HUES6 (cell line): ENCODE data around the gene RUNX1.

Experiments
- H3K27ac ChIP-seq: 2 replicates; pipeline ENCODE4 v1.7.0; 2013; ENCODE audit warnings: low read depth, mild to moderate bottlenecking, low read length, inconsistent platforms
- H3K27me3 ChIP-seq: 2 replicates; pipeline ENCODE4 v1.6.1; 2013; ENCODE audit warnings: low read length; ENCODE audit not compliant: control insufficient read depth, insufficient read depth
- H3K36me3 ChIP-seq: 2 replicates; pipeline ENCODE4 v1.6.1; 2013; ENCODE audit warnings: low read length; ENCODE audit not compliant: control insufficient read depth, insufficient read depth
- H3K4me1 ChIP-seq: 2 replicates; pipeline ENCODE4 v1.6.1; 2013; ENCODE audit warnings: low read length; ENCODE audit not compliant: control insufficient read depth, insufficient read depth
- H3K4me3 ChIP-seq: 2 replicates; pipeline ENCODE4 v1.5.1; 2013; ENCODE audit warnings: low read depth, low read length
- H3K9ac ChIP-seq: one replicate; pipeline ENCODE4 v1.6.1; 2013; ENCODE audit warnings: mild to moderate bottlenecking, low read length
- H3K9me3 ChIP-seq: 2 replicates; pipeline ENCODE4 v1.6.1; 2013; ENCODE audit warnings: low read depth, low read length; ENCODE audit not compliant: control insufficient read depth, insufficient read depth

RUNX1 gene

GRCh38 chr21:34906401-34906800, 142.7 kb downstream of the RUNX1 start:
- no peak overlapping the region for H3K27ac ChIP-seq

GRCh38 chr21:34905218-34905537, 143.9 kb downstream of the RUNX1 start:
- Histone ChIP-seq H3K9ac (no peak overlapping the region), H3K9me3 (no peaks in the 10 kb centered on the region), H3K27ac (no peak overlapping the region), H3K27me3 (no peaks in the 10 kb centered on the region), H3K36me3 (no peaks in the 10 kb centered on the region), H3K4me3 (no peak overlapping the region), H3K4me1 (peaks cover 4% of the 10 kb centered on the region; the same call in 1 of the 2 replicates)

More at GRCh38 chr21:34906401-34906800, 142.7 kb downstream of the RUNX1 start:
- Histone ChIP-seq H3K36me3 (no peaks in the 10 kb centered on the region), H3K4me3 (no peak overlapping the region), H3K9me3 (no peaks in the 10 kb centered on the region), H3K27me3 (no peaks in the 10 kb centered on the region), H3K9ac (no peak overlapping the region), H3K4me1 (peaks cover 4% of the 10 kb centered on the region; the same call in 1 of the 2 replicates)

DNA sequence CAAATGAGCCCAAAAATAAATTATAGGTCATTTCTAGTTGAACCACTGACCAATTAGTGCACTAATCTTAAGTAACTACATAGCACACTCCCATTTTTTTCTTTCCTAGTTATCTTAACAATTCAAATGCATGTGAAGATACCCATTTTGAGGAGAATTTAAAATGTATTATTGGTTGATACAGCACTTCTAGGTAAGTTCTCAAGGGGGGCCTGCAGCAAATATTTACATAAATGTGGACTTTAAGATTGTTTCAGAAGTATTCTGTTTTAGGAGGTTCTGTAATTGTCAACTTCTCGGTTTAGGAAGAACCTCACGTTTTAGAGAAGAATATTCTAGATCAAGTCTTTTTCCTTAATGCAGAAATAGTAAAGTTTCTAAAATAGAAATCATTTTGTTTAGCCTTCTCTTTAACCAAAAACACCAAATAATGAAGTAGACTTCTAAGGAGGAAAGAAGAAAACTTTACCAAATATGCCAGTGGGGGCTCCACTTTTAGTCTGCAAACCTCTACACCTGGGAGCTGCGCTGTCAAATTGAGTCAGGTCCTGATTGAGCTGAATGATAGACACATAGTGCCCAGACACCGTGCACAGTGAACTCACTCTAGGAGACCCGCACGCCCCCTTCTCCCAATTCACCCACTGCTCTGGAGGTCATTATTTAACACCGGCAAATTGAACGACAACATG, 144.4 kb downstream of the RUNX1 start:
- Histone ChIP-seq H3K27ac (no peak overlapping the region), H3K4me3 (no peak overlapping the region), H3K36me3 (no peaks in the 10 kb centered on the region), H3K27me3 (no peaks in the 10 kb centered on the region), H3K4me1 (peaks cover 4% of the 10 kb centered on the region; the same call in 1 of the 2 replicates), H3K9me3 (no peaks in the 10 kb centered on the region), H3K9ac (no peak overlapping the region)

GRCh38 chr21:34900376-34900775, 148.7 kb downstream of the RUNX1 start:
- no peak overlapping the region for H3K9ac ChIP-seq
- H3K36me3 ChIP-seq: no peaks in the 10 kb centered on the region
- peaks cover 6% of the 10 kb centered on the region for H3K27me3 ChIP-seq
- H3K4me3 ChIP-seq: no peak overlapping the region
- H3K4me1 ChIP-seq: no peaks in the 10 kb centered on the region
- H3K9me3 ChIP-seq: 0 out of 2 replicates have a peak, but pooled peaks cover 7% of the 10 kb centered on the region
- H3K27ac ChIP-seq: no peak overlapping the region

DNA sequence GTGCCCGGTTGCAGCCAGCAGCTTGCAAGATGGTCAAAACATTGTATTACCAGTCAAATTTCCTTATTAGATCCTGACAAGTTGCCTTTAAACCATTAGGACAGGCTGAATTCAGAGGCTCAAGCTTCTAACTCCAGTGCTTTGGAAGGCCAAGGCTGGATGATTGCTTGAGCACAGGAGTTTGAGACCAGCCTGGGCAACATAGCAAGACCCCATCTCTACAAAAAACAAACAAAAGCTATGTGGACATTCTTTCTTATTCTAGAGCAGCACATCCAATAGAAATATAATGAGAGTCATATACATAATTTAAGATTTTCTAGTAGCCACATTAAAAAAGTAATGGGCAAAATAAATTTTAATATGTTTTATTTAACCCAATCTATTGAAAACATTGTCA, 149.3 kb downstream of the RUNX1 start:
- H3K36me3 ChIP-seq: no peaks in the 10 kb centered on the region
- peaks cover 12% of the 10 kb centered on the region for H3K27me3 ChIP-seq

GRCh38 chr21:34899302-34899701, 149.8 kb downstream of the RUNX1 start:
- Histone ChIP-seq H3K36me3 (no peaks in the 10 kb centered on the region), H3K9ac (no peak overlapping the region), H3K9me3 (0 out of 2 replicates have a peak, but pooled peaks cover 7% of the 10 kb centered on the region), H3K27me3 (peaks cover 17% of the 10 kb centered on the region), H3K27ac (no peak overlapping the region), H3K4me1 (no peaks in the 10 kb centered on the region), H3K4me3 (no peak overlapping the region)

More for the DNA sequence above, 149.3 kb downstream of the RUNX1 start:
- Histone ChIP-seq H3K9me3 (0 out of 2 replicates have a peak, but pooled peaks cover 7% of the 10 kb centered on the region), H3K27ac (no peak overlapping the region), H3K4me1 (no peaks in the 10 kb centered on the region), H3K9ac (no peak overlapping the region), H3K4me3 (no peak overlapping the region)

- Histone ChIP-seq H3K27ac (no peak overlapping the region), H3K9ac (no peak overlapping the region), H3K27me3 (peaks cover 32% of the 10 kb centered on the region), H3K9me3 (0 out of 2 replicates have a peak, but pooled peaks cover 7% of the 10 kb centered on the region), H3K4me1 (no peaks in the 10 kb centered on the region), H3K36me3 (no peaks in the 10 kb centered on the region), H3K4me3 (no peak overlapping the region)
Measured at GRCh38 chr21:34897828-34898227, 151.3 kb downstream of the RUNX1 start.

GRCh38 chr21:34894401-34894800, 154.7 kb downstream of the RUNX1 start:
- Histone ChIP-seq H3K27ac (no peak overlapping the region), H3K4me1 (no peaks in the 10 kb centered on the region), H3K4me3 (no peak overlapping the region), H3K9ac (no peak overlapping the region), H3K9me3 (0 out of 2 replicates have a peak, but pooled peaks cover 7% of the 10 kb centered on the region), H3K36me3 (no peaks in the 10 kb centered on the region), H3K27me3 (peaks cover 64% of the 10 kb centered on the region)

DNA sequence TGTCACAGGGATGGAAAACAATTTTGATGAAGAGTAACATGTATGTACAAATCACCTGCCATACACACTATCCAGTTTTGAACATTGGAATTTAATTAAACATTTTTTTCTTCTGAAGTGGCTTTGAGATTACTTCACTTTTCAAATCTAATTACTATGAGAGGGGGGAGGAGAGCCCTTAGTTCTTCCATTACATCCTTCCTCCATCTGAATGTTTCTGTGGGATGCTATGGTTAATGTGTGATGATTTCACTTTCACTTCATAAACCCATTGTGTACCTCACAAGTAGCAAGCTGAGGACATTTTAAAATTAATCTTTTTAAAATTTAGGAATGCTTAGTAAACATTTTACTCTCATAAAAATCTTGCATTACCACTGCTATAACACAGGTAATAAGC, 156.9 kb downstream of the RUNX1 start:
- H3K4me3 ChIP-seq: no peak overlapping the region
- H3K4me1 ChIP-seq: peaks cover 12% of the 10 kb centered on the region
- no peak overlapping the region for H3K27ac ChIP-seq
- no peak overlapping the region for H3K9ac ChIP-seq
- no peaks in the 10 kb centered on the region for H3K36me3 ChIP-seq
- no peaks in the 10 kb centered on the region for H3K9me3 ChIP-seq
- H3K27me3 ChIP-seq: peaks cover 80% of the 10 kb centered on the region

DNA sequence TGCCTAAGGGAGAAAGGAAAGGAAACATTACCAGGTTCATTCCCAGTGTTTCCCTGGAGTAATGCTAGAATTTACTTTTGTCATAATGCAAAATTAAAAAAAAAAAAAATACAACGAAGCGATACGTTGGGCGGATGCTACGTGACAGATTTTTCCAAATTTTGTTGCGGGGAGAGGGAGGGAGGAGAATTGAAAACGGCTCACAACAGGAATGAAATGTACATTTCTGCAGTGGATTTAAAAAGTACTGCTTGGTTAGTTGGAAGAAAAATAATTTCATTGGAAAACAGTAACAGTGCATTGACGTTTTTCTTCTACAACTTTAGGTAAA, 157.5 kb downstream of the RUNX1 start:
- H3K27ac ChIP-seq: no peak overlapping the region
- H3K27me3 ChIP-seq: peaks cover 87% of the 10 kb centered on the region
- peaks cover 12% of the 10 kb centered on the region for H3K4me1 ChIP-seq
- no peaks in the 10 kb centered on the region for H3K36me3 ChIP-seq
- no peak overlapping the region for H3K9ac ChIP-seq
- no peaks in the 10 kb centered on the region for H3K9me3 ChIP-seq
- H3K4me3 ChIP-seq: peak overlapping the region; percentile 73

GRCh38 chr21:34890724-34891612, 158.1 kb downstream of the RUNX1 start:
- peak overlapping the region; percentile 73 for H3K4me3 ChIP-seq
- peak overlapping the region; percentile 62 for H3K9ac ChIP-seq

More at GRCh38 chr21:34890724-34891612, 158.1 kb downstream of the RUNX1 start:
- Histone ChIP-seq H3K9me3 (no peaks in the 10 kb centered on the region), H3K36me3 (no peaks in the 10 kb centered on the region), H3K27ac (no peak overlapping the region), H3K27me3 (peaks cover 91% of the 10 kb centered on the region), H3K4me1 (peaks cover 12% of the 10 kb centered on the region)
